Kidney (tissue), 14 donors: ENCODE data around the gene ATP8A2. TPM values are rescaled to one million over a fixed set of nuclear protein-coding genes. Genes with fewer than 3 reads are reported as not detected.
"Not testable (repeated sequence)": the region's sequence is repeated elsewhere in the genome, so short reads cannot be mapped to it uniquely, and the experiment has no call there.

Experiments used
- DNase-seq, 5 donors: peaks; one replicate each; pipeline ENCODE4 v3.0.0-alpha.2; 2013 to 2020
- FAIRE-seq: peaks from 2 replicates; lab custom pipeline; 2012; peaks lifted over from hg19 to GRCh38; lab: Jason Lieb, UNC
- H3K27ac ChIP-seq, 2 donors: one replicate each; pipeline ENCODE4 v1.7.0; 2013; ENCODE audit warnings: low read depth in 2 of 2, low read length in 2 of 2, inconsistent platforms in 1 of 2
- H3K27me3 ChIP-seq: one replicate; pipeline ENCODE4 v1.7.1; 2013; ENCODE audit warnings: low read length, inconsistent platforms; ENCODE audit not compliant: control insufficient read depth, insufficient read depth
- H3K36me3 ChIP-seq, 3 donors: one replicate each; pipeline versions ENCODE4 v1.7.0 to v1.7.1; 2013; ENCODE audit warnings: low read length in 3 of 3, control low read depth in 1 of 3, inconsistent platforms in 1 of 3; ENCODE audit not compliant: insufficient read depth in 3 of 3, control insufficient read depth in 2 of 3
- H3K4me1 ChIP-seq, 3 donors: one replicate each; pipeline versions ENCODE4 v1.7.0 to v1.7.1; 2013; ENCODE audit warnings: low read length in 3 of 3, inconsistent platforms in 1 of 3, low read depth in 1 of 3; ENCODE audit not compliant: control insufficient read depth in 2 of 3, insufficient read depth in 2 of 3
- H3K4me3 ChIP-seq, 3 donors: one replicate each; pipeline versions ENCODE4 v1.7.0 to v1.8.1; 2013; ENCODE audit warnings: low read length in 3 of 3, control low read depth in 1 of 3, inconsistent platforms in 1 of 3
- H3K9ac ChIP-seq, 3 donors: one replicate each; pipeline versions ENCODE4 v1.7.0 to v1.7.1; 2013; ENCODE audit warnings: low read length in 3 of 3, control low read depth in 1 of 3, inconsistent platforms in 1 of 3
- H3K9me3 ChIP-seq, 3 donors: one replicate each; pipeline versions ENCODE4 v1.7.0 to v1.7.1; 2013; ENCODE audit warnings: low read length in 3 of 3, control low read depth in 1 of 3, inconsistent platforms in 1 of 3; ENCODE audit not compliant: control insufficient read depth in 2 of 3, insufficient read depth in 1 of 3
- CTCF ChIP-seq: IDR thresholded peaks from 3 replicates; pipeline ENCODE4 v1.5.1; 2012; ENCODE audit warnings: mild to moderate bottlenecking, moderate library complexity, borderline replicate concordance; ENCODE audit not compliant: insufficient read depth; ENCODE audit errors: extremely low read depth
- intact Hi-C: fragments of 100-400 bp; cut with DNase I; formaldehyde crosslinking; loops from one replicate; pipeline ENCODE4 v1.11.1; 2022
- polyA plus RNA-seq: library from polyadenylated mRNA; stranded (reverse); fragments of 350-450 nt; fragmentation: Illumina TruSeq; extraction: RNeasy Lipid Tissue Mini Kit (QIAGEN cat#74804); gene quantifications from one replicate; pipeline ENCODE4 v1.2.3, GENCODE V29; 2014; ENCODE audit warnings: low read depth, low replicate concordance; ENCODE audit not compliant: insufficient read depth
- total RNA-seq: library from RNA; stranded (reverse); fragmentation: NEBNext Ultra II Directional; extraction: Animal tissue kit (Norgen Biotek cat#: 25700); gene quantifications from one replicate; pipeline ENCODE4 v1.2.1, GENCODE V29; 2021
- donor health status: control.
- donor health status: control.
- donor health status: control.
- donor health status: control.
- donor health status: control.
- donor health status: DM: yes; HTN: yes; CAD: no.
- donor health status: Normal renal cell carcinoma (clear cell type).

Gene ATP8A2
- total and polyA plus RNA-seq, 2 donors from 2014 or later = 0.50 to 0.73 TPM

- no peak overlapping the region for H3K9ac ChIP-seq
- no peak overlapping the region for H3K27ac ChIP-seq
- no peaks in the 10 kb centered on the region for H3K9me3 ChIP-seq
- no peaks in the 10 kb centered on the region for H3K4me1 ChIP-seq
- intact Hi-C loops = no loop called here
- DNase-seq (no peak), FAIRE-seq (no peak)
- no peaks in the 10 kb centered on the region for H3K36me3 ChIP-seq
- TF ChIP-seq CTCF = no peak
- no peaks in the 10 kb centered on the region for H3K27me3 ChIP-seq
- H3K4me3 ChIP-seq = no peak overlapping the region
Measured at GRCh38 chr13:26071691-26072090, 699.9 kb downstream of the ATP8A2 start.

- H3K27me3 ChIP-seq, H3K9me3 ChIP-seq, intact Hi-C loops, H3K27ac ChIP-seq, H3K4me3 ChIP-seq, H3K36me3 ChIP-seq, H3K4me1 ChIP-seq, H3K9ac ChIP-seq, DNase-seq: not testable (repeated sequence)
- FAIRE-seq = peak; percentile 98
Measured at GRCh38 chr13:26072335-26072734, 700.6 kb downstream of the ATP8A2 start.

GRCh38 chr13:26074706-26075105 lies 702.9 kb downstream of the ATP8A2 start:
- no peak for TF ChIP-seq CTCF
- peak in 3 of 5 donors; percentile 34 to 69 (median 57) for DNase-seq
- Histone ChIP-seq H3K4me1 (no peaks in the 10 kb centered on the region), H3K9ac (no peak overlapping the region), H3K27ac (no peak overlapping the region), H3K36me3 (no peaks in the 10 kb centered on the region), H3K27me3 (no peaks in the 10 kb centered on the region), H3K4me3 (no peak overlapping the region), H3K9me3 (no peaks in the 10 kb centered on the region)
- intact Hi-C loops = no loop called here
- peak; percentile 3 for FAIRE-seq

Other genes with a start within 250 kb of the ATP8A2 start
- 0.06 TPM for gene AMER2, start 199.7 kb upstream of the ATP8A2 start, total RNA-seq
- gene AMER2, start 199.7 kb upstream of the ATP8A2 start, polyA plus RNA-seq = not detected
- 21.4 TPM for gene MTMR6, start 84.5 kb upstream of the ATP8A2 start, total RNA-seq
- 9.4 TPM for gene MTMR6, start 84.5 kb upstream of the ATP8A2 start, polyA plus RNA-seq
- gene NUP58, start 70.3 kb upstream of the ATP8A2 start, total RNA-seq = 39.1 TPM
- 13.0 TPM for gene NUP58, start 70.3 kb upstream of the ATP8A2 start, polyA plus RNA-seq